ENCODE results near the gene F7.

DNA sequence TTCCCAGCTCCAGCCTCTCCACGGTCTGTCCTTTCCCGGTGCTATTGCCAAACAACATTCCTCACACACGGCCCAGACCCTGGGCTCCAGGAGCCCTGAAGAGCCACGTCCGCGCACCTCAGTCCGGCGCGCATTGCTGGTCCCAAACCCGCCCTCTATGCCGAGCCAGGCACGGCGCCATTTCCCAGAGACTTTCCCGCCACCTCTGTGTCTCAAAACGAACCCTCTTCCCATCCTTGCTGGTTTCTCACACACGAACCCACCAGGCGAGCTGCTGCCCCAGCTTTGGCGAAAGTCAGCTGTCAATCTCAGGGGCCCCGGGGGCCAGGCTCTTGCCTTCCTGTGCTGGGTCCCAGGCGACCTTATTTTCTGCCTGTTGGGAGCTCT, 28.0 kb upstream of the F7 start:
- TF ChIP-seq, protein P1, sequence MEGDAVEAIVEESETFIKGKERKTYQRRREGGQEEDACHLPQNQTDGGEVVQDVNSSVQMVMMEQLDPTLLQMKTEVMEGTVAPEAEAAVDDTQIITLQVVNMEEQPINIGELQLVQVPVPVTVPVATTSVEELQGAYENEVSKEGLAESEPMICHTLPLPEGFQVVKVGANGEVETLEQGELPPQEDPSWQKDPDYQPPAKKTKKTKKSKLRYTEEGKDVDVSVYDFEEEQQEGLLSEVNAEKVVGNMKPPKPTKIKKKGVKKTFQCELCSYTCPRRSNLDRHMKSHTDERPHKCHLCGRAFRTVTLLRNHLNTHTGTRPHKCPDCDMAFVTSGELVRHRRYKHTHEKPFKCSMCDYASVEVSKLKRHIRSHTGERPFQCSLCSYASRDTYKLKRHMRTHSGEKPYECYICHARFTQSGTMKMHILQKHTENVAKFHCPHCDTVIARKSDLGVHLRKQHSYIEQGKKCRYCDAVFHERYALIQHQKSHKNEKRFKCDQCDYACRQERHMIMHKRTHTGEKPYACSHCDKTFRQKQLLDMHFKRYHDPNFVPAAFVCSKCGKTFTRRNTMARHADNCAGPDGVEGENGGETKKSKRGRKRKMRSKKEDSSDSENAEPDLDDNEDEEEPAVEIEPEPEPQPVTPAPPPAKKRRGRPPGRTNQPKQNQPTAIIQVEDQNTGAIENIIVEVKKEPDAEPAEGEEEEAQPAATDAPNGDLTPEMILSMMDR (IDR thresholded peaks at IDR 0.05) = no peak
- TF ChIP-seq, protein P2, sequence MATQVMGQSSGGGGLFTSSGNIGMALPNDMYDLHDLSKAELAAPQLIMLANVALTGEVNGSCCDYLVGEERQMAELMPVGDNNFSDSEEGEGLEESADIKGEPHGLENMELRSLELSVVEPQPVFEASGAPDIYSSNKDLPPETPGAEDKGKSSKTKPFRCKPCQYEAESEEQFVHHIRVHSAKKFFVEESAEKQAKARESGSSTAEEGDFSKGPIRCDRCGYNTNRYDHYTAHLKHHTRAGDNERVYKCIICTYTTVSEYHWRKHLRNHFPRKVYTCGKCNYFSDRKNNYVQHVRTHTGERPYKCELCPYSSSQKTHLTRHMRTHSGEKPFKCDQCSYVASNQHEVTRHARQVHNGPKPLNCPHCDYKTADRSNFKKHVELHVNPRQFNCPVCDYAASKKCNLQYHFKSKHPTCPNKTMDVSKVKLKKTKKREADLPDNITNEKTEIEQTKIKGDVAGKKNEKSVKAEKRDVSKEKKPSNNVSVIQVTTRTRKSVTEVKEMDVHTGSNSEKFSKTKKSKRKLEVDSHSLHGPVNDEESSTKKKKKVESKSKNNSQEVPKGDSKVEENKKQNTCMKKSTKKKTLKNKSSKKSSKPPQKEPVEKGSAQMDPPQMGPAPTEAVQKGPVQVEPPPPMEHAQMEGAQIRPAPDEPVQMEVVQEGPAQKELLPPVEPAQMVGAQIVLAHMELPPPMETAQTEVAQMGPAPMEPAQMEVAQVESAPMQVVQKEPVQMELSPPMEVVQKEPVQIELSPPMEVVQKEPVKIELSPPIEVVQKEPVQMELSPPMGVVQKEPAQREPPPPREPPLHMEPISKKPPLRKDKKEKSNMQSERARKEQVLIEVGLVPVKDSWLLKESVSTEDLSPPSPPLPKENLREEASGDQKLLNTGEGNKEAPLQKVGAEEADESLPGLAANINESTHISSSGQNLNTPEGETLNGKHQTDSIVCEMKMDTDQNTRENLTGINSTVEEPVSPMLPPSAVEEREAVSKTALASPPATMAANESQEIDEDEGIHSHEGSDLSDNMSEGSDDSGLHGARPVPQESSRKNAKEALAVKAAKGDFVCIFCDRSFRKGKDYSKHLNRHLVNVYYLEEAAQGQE (IDR thresholded peaks at IDR 0.05; ENCODE audit: insufficient read depth in 1 of 2, low read depth in 2 of 2, low read length in 1 of 2) = no peak
- TF ChIP-seq POLR2AphosphoS5 (IDR thresholded peaks at IDR 0.05; ENCODE audit: low read depth, low read length) = no peak
- no peak for TF ChIP-seq TCF7L2 (IDR thresholded peaks at IDR 0.05; ENCODE audit: low read depth, low read length)
- TF ChIP-seq SIN3A (IDR thresholded peaks at IDR 0.05; ENCODE audit: borderline replicate concordance, insufficient read depth, low read depth, low read length) = no peak

Data from Panc1 (cell line).